Measurements from ENCODE around the gene EYS. TPM values are rescaled to one million over a fixed set of nuclear protein-coding genes. Genes with fewer than 3 reads are reported as not detected.

The EYS gene
- polyA plus RNA-seq, 2 of the 4 experiments (the other 2 are of a cell fraction), result 0.03 to 0.06 TPM

DNA sequence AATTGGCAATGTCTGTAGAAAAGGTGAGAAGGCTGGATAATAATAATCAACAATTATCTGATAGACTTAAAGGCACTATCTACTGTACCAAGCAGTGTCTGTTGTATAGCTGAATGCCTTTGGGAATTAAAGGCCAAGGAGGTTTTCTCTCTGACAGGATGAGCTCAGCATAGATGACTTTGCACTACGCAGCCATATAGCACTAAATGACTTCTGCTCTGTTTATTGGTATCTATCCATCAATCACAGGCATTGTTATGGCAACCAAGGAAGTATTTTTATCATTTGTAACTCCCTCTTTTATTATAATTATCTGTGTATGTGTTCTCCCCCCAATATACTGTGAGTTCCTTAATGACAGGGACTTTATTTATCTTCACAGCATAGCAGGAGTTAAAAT is 1417.1 kb downstream of the EYS start (continued):
- TF ChIP-seq, protein P1, sequence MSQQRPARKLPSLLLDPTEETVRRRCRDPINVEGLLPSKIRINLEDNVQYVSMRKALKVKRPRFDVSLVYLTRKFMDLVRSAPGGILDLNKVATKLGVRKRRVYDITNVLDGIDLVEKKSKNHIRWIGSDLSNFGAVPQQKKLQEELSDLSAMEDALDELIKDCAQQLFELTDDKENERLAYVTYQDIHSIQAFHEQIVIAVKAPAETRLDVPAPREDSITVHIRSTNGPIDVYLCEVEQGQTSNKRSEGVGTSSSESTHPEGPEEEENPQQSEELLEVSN (IDR thresholded peaks at IDR 0.05; ENCODE audit: borderline replicate concordance, low read depth), result no peak

DNA sequence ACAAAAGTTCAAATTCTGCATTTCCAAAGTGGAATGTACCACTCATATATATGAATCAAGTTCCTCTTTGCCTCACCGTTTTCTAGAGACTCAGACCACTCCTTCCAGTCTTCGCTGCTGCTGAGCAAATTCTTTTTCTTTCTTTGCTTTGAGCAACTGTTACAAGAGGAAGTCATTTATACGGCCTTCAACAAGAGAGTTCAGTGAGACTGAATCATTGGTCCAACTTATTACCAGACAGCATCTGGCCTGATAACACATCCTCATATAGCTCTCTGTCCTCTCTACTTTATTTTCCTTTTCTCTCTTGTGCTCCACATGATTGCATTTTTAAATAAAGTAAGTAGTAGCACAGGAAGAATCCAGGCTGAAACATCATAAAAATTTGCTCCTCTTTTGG is 1418.7 kb downstream of the EYS start:
- Histone ChIP-seq H3K9me3 (no peaks in the 10 kb centered on the region), H3K4me3 (no peak overlapping the region), H3K4me2 (no peak overlapping the region), H3K4me1 (no peaks in the 10 kb centered on the region), H3K27ac (no peak overlapping the region)
- 31% methylated on average over 3 of the region's 3 CpGs for WGBS (ENCODE audit: missing lambda C conversion rate)
- ATAC-seq (no peak), FAIRE-seq (no peak), DNase-seq (ENCODE audit: low read depth in 1 of 2, low spot score in 1 of 2) (no peak)
- ChIA-PET CTCF (no interaction called here), POLR2A (no interaction called here)
- no peak for TF ChIP-seq RARB (CRISPR knock-in tag; IDR thresholded peaks at IDR 0.05)
- TF ChIP-seq RCOR1 (IDR thresholded peaks at IDR 0.05; ENCODE audit: low read depth, low read length), result no peak
- no peak for TF ChIP-seq ZNF302 (CRISPR knock-in tag; IDR thresholded peaks at IDR 0.05)
- no peak for TF ChIP-seq NFE2L2 (conservative IDR thresholded peaks at IDR 0.05; ENCODE audit: low read length)
- no peak for TF ChIP-seq CBX2 (IDR thresholded peaks at IDR 0.05; ENCODE audit: borderline replicate concordance, low read depth)
- no peak for TF ChIP-seq ZFP36 (IDR thresholded peaks at IDR 0.05; ENCODE audit: borderline replicate concordance, partially characterized antibody)
- TF ChIP-seq, protein P2, sequence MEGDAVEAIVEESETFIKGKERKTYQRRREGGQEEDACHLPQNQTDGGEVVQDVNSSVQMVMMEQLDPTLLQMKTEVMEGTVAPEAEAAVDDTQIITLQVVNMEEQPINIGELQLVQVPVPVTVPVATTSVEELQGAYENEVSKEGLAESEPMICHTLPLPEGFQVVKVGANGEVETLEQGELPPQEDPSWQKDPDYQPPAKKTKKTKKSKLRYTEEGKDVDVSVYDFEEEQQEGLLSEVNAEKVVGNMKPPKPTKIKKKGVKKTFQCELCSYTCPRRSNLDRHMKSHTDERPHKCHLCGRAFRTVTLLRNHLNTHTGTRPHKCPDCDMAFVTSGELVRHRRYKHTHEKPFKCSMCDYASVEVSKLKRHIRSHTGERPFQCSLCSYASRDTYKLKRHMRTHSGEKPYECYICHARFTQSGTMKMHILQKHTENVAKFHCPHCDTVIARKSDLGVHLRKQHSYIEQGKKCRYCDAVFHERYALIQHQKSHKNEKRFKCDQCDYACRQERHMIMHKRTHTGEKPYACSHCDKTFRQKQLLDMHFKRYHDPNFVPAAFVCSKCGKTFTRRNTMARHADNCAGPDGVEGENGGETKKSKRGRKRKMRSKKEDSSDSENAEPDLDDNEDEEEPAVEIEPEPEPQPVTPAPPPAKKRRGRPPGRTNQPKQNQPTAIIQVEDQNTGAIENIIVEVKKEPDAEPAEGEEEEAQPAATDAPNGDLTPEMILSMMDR (IDR thresholded peaks at IDR 0.05), result no peak
- TF ChIP-seq KDM1A (IDR thresholded peaks at IDR 0.05; ENCODE audit: low read depth), result no peak
- TF ChIP-seq JUN (IDR thresholded peaks at IDR 0.05), result no peak

DNA sequence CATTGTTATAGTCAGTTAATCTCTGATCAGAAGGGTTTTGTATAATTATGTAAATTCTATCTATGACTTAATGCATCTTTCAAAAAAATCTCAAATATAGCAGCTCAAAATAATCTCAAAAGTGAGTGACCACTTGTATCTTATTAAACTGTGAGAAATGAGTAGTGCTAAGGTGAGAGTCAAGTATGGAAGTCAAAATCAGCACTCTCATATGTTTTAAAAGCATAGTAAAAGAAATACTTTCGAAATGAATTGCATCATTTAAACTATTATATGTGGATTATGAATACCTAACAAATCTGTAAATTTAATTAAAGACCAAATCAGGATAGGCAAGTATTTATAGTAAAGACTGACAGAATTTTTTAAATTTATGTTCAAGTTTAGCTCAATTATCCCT is 1425.9 kb downstream of the EYS start:
- CTCF ChIA-PET, result interaction anchor here (0.9 kb wide), 1 partner anchor 9 kb away, joined by 3 read pairs; no protein-coding TSS in a partner anchor
- Histone ChIP-seq H3K27ac (no peak overlapping the region), H3K4me2 (no peak overlapping the region), H3K4me3 (no peak overlapping the region), H3K4me1 (no peaks in the 10 kb centered on the region), H3K9me3 (no peaks in the 10 kb centered on the region)
- ATAC-seq (no peak), FAIRE-seq (no peak), DNase-seq (ENCODE audit: low read depth in 1 of 2, low spot score in 1 of 2) (no peak)
- POLR2A ChIA-PET, result no interaction called here
- TF ChIP-seq NR3C1 (IDR thresholded peaks at IDR 0.05), result no peak
- no peak for TF ChIP-seq POLR2AphosphoS2 (conservative IDR thresholded peaks at IDR 0.05; ENCODE audit: low read length)
- no peak for TF ChIP-seq PHF8 (IDR thresholded peaks at IDR 0.05; ENCODE audit: borderline replicate concordance, low read depth)
- TF ChIP-seq, protein P3, sequence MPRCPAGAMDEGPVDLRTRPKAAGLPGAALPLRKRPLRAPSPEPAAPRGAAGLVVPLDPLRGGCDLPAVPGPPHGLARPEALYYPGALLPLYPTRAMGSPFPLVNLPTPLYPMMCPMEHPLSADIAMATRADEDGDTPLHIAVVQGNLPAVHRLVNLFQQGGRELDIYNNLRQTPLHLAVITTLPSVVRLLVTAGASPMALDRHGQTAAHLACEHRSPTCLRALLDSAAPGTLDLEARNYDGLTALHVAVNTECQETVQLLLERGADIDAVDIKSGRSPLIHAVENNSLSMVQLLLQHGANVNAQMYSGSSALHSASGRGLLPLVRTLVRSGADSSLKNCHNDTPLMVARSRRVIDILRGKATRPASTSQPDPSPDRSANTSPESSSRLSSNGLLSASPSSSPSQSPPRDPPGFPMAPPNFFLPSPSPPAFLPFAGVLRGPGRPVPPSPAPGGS (IDR thresholded peaks at IDR 0.05), result no peak
- TF ChIP-seq BHLHE40 (IDR thresholded peaks at IDR 0.05; ENCODE audit: low read depth, low read length), result no peak
- no peak for TF ChIP-seq ZFP36 (IDR thresholded peaks at IDR 0.05; ENCODE audit: borderline replicate concordance, partially characterized antibody)
- TF ChIP-seq, protein P4, sequence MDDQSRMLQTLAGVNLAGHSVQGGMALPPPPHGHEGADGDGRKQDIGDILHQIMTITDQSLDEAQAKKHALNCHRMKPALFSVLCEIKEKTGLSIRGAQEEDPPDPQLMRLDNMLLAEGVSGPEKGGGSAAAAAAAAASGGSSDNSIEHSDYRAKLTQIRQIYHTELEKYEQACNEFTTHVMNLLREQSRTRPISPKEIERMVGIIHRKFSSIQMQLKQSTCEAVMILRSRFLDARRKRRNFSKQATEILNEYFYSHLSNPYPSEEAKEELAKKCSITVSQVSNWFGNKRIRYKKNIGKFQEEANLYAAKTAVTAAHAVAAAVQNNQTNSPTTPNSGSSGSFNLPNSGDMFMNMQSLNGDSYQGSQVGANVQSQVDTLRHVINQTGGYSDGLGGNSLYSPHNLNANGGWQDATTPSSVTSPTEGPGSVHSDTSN (IDR thresholded peaks at IDR 0.05), result no peak
- no peak for TF ChIP-seq NPAS2 (CRISPR knock-in tag; IDR thresholded peaks at IDR 0.05; ENCODE audit: borderline replicate concordance)
- 0% methylated on average over 1 of the region's 1 CpG for WGBS (ENCODE audit: missing lambda C conversion rate)

DNA sequence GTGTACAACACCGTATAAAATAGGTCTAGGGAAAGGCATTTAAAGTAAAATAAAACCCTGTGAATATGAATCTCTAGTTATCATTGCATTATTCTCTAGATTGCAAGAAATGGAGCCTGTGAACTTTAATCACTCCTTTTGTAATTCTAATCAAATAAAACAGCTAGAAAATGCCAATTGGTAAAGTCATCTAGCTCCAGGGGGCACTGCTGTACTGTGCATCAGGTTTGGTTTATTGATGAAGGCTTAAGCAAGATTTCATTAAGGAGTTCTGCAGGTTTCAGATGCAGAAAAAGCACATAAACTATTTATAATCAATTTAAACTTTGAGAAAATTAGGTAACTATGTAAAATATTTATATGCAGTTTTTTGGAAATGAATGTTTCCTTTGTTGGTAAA is 1426.5 kb downstream of the EYS start:
- Histone ChIP-seq H3K4me3 (no peak overlapping the region), H3K9me3 (no peaks in the 10 kb centered on the region), H3K4me1 (no peaks in the 10 kb centered on the region), H3K27ac (no peak overlapping the region), H3K4me2 (no peak overlapping the region)
- FAIRE-seq (no peak), DNase-seq (ENCODE audit: low read depth in 1 of 2, low spot score in 1 of 2) (peak in 1 of 2 experiments; percentile 6), ATAC-seq (no peak)
- WGBS (ENCODE audit: missing lambda C conversion rate), result 8% methylated on average over 1 of the region's 1 CpG
- ChIA-PET POLR2A (no interaction called here), CTCF (no interaction called here)
- TF ChIP-seq RAD21 (conservative IDR thresholded peaks at IDR 0.05 in 1 of 2, IDR thresholded peaks at IDR 0.05 in 1 of 2) (peak; percentile 36 to 55), SMC3 (IDR thresholded peaks at IDR 0.05) (peak; percentile 34; the same call in 1 of the 3 replicates), HEYL (CRISPR knock-in tag; IDR thresholded peaks at IDR 0.05) (no peak)
- TF ChIP-seq, protein P2 (IDR thresholded peaks at IDR 0.05), result peak; percentile 31; the same call in 2 of the 3 replicates

All from A549 (cell line).